T-helper 17 cell (primary cell): ENCODE results near the gene FAM210A. TPM values are rescaled to one million over a fixed set of nuclear protein-coding genes. Genes with fewer than 3 reads are reported as not detected.

Experiments used
- ATAC-seq: fragments of 150-1000 bp; cut with Tn5 transposase; 2 replicates; pipeline ENCODE4 v1.10.0; 2021; ENCODE audit warnings: mild to moderate bottlenecking, moderate library complexity
- DNase-seq, 3 donors: peaks; one replicate each; pipeline versions ENCODE4 v3.0.0 to v3.0.0-alpha.2; 2020 to 2021
- H3K9me3 ChIP-seq: one replicate; pipeline ENCODE4 v1.7.0; 2013; ENCODE audit warnings: low read length, mild to moderate bottlenecking; ENCODE audit not compliant: control insufficient read depth, poor library complexity, severe bottlenecking
- H3K27ac Mint-ChIP-seq: one replicate; pipeline ENCODE4 v1.8.0; 2022; ENCODE audit warnings: mild to moderate bottlenecking, moderate library complexity, mixed read lengths
- H3K27me3 Mint-ChIP-seq: one replicate; pipeline ENCODE4 v1.8.0; 2022; ENCODE audit warnings: mixed read lengths
- H3K36me3 Mint-ChIP-seq: one replicate; pipeline ENCODE4 v1.8.0; 2022; ENCODE audit warnings: low read depth, mixed read lengths
- H3K4me1 Mint-ChIP-seq: one replicate; pipeline ENCODE4 v1.8.0; 2022; ENCODE audit warnings: mild to moderate bottlenecking, mixed read lengths
- H3K4me3 Mint-ChIP-seq: one replicate; pipeline ENCODE4 v1.8.0; 2022; ENCODE audit warnings: mild to moderate bottlenecking, moderate library complexity, mixed read lengths
- total RNA-seq, 4 donors: library from RNA in 2 of 4; stranded (reverse) in 2 of 4; gene quantifications; one replicate each; pipeline ENCODE4 v1.2.3 and lab custom pipeline; 2022 to 2026

The FAM210A gene
- total RNA-seq, 2 donors from 2014 or later: 5.4 to 7.1 TPM

- no peak for ATAC-seq
- H3K9me3 ChIP-seq: no peaks in the 10 kb centered on the region
- no peak overlapping the region for H3K4me3 Mint-ChIP-seq
- DNase-seq: no peak
- peaks cover 7% of the 10 kb centered on the region for H3K4me1 Mint-ChIP-seq
- H3K27ac Mint-ChIP-seq: peak overlapping the region; percentile 85
- H3K27me3 Mint-ChIP-seq: no peaks in the 10 kb centered on the region
- no peaks in the 10 kb centered on the region for H3K36me3 Mint-ChIP-seq
Observed at GRCh38 chr18:13630716-13631268, 95.6 kb downstream of the FAM210A start.

- Mint-ChIP-seq H3K4me1 (peaks cover 7% of the 10 kb centered on the region), H3K27ac (peak overlapping the region; percentile 85), H3K27me3 (no peaks in the 10 kb centered on the region), H3K4me3 (no peak overlapping the region), H3K36me3 (no peaks in the 10 kb centered on the region)
- H3K9me3 ChIP-seq: no peaks in the 10 kb centered on the region
- DNase-seq (peak in 1 of 3 donors; percentile 23), ATAC-seq (peak; percentile 87)
Observed at GRCh38 chr18:13629841-13630715, 96.3 kb downstream of the FAM210A start.

GRCh38 chr18:13628211-13628610, 98.1 kb downstream of the FAM210A start:
- H3K27ac Mint-ChIP-seq: peak overlapping the region; percentile 77
- DNase-seq (no peak), ATAC-seq (no peak)
- no peak overlapping the region for H3K4me3 Mint-ChIP-seq
- no peaks in the 10 kb centered on the region for H3K9me3 ChIP-seq
- no peaks in the 10 kb centered on the region for H3K27me3 Mint-ChIP-seq
- H3K4me1 Mint-ChIP-seq: peaks cover 7% of the 10 kb centered on the region
- no peaks in the 10 kb centered on the region for H3K36me3 Mint-ChIP-seq

GRCh38 chr18:13627639-13628038, 98.7 kb downstream of the FAM210A start:
- Mint-ChIP-seq H3K27me3 (no peaks in the 10 kb centered on the region), H3K36me3 (no peaks in the 10 kb centered on the region), H3K27ac (peak overlapping the region; percentile 77), H3K4me1 (peaks cover 7% of the 10 kb centered on the region), H3K4me3 (no peak overlapping the region)
- no peak for DNase-seq
- ATAC-seq: no peak
- no peaks in the 10 kb centered on the region for H3K9me3 ChIP-seq

- no peak for ATAC-seq
- no peak for DNase-seq
- H3K36me3 Mint-ChIP-seq: no peaks in the 10 kb centered on the region
- peaks cover 7% of the 10 kb centered on the region for H3K4me1 Mint-ChIP-seq
- H3K9me3 ChIP-seq: no peaks in the 10 kb centered on the region
- no peak overlapping the region for H3K27ac Mint-ChIP-seq
- H3K4me3 Mint-ChIP-seq: no peak overlapping the region
- no peaks in the 10 kb centered on the region for H3K27me3 Mint-ChIP-seq
Observed at GRCh38 chr18:13626544-13626908, 99.8 kb downstream of the FAM210A start.

GRCh38 chr18:13625843-13626543, 100.4 kb downstream of the FAM210A start:
- no peak overlapping the region for H3K4me3 Mint-ChIP-seq
- H3K27me3 Mint-ChIP-seq: no peaks in the 10 kb centered on the region
- H3K4me1 Mint-ChIP-seq: peaks cover 5% of the 10 kb centered on the region
- no peak overlapping the region for H3K27ac Mint-ChIP-seq
- ATAC-seq: no peak
- no peaks in the 10 kb centered on the region for H3K36me3 Mint-ChIP-seq
- DNase-seq: no peak
- H3K9me3 ChIP-seq: no peaks in the 10 kb centered on the region

- no peak overlapping the region for H3K4me3 Mint-ChIP-seq
- ATAC-seq: no peak
- H3K27ac Mint-ChIP-seq: no peak overlapping the region
- H3K4me1 Mint-ChIP-seq: peaks cover 5% of the 10 kb centered on the region
- H3K36me3 Mint-ChIP-seq: no peaks in the 10 kb centered on the region
- DNase-seq: no peak
- H3K9me3 ChIP-seq: no peaks in the 10 kb centered on the region
- no peaks in the 10 kb centered on the region for H3K27me3 Mint-ChIP-seq
Observed at GRCh38 chr18:13625355-13625754, 101.0 kb downstream of the FAM210A start.

- Mint-ChIP-seq H3K27ac (no peak overlapping the region), H3K4me1 (no peaks in the 10 kb centered on the region)
- ATAC-seq: no peak
Observed at GRCh38 chr18:13624563-13625237, 101.7 kb downstream of the FAM210A start.

GRCh38 chr18:13623871-13624270, 102.5 kb downstream of the FAM210A start:
- H3K9me3 ChIP-seq: no peaks in the 10 kb centered on the region
- ATAC-seq (no peak), DNase-seq (no peak)
- Mint-ChIP-seq H3K36me3 (no peaks in the 10 kb centered on the region), H3K27ac (peak overlapping the region; percentile 21), H3K27me3 (no peaks in the 10 kb centered on the region), H3K4me3 (no peak overlapping the region), H3K4me1 (no peaks in the 10 kb centered on the region)

More at GRCh38 chr18:13624563-13625237, 101.7 kb downstream of the FAM210A start:
- Mint-ChIP-seq H3K4me3 (no peak overlapping the region), H3K27me3 (no peaks in the 10 kb centered on the region), H3K36me3 (no peaks in the 10 kb centered on the region)
- H3K9me3 ChIP-seq: no peaks in the 10 kb centered on the region
- no peak for DNase-seq

GRCh38 chr18:13623348-13623747, 103.0 kb downstream of the FAM210A start:
- no peaks in the 10 kb centered on the region for H3K9me3 ChIP-seq
- Mint-ChIP-seq H3K36me3 (no peaks in the 10 kb centered on the region), H3K27ac (no peak overlapping the region), H3K27me3 (no peaks in the 10 kb centered on the region), H3K4me3 (no peak overlapping the region), H3K4me1 (no peaks in the 10 kb centered on the region)
- no peak for ATAC-seq
- no peak for DNase-seq

- Mint-ChIP-seq H3K27ac (peak overlapping the region; percentile 65), H3K36me3 (no peaks in the 10 kb centered on the region), H3K27me3 (no peaks in the 10 kb centered on the region), H3K4me3 (no peak overlapping the region), H3K4me1 (no peaks in the 10 kb centered on the region)
- H3K9me3 ChIP-seq: no peaks in the 10 kb centered on the region
- no peak for DNase-seq
- ATAC-seq: no peak
Observed at GRCh38 chr18:13622751-13623150, 103.6 kb downstream of the FAM210A start.

- ATAC-seq (no peak), DNase-seq (no peak)
- Mint-ChIP-seq H3K36me3 (no peaks in the 10 kb centered on the region), H3K4me3 (no peak overlapping the region), H3K4me1 (peaks cover 2% of the 10 kb centered on the region), H3K27me3 (no peaks in the 10 kb centered on the region), H3K27ac (peak overlapping the region; percentile 65)
- H3K9me3 ChIP-seq: no peaks in the 10 kb centered on the region
Observed at GRCh38 chr18:13621886-13622619, 104.3 kb downstream of the FAM210A start.
